ENCODE measurements around the gene HMOX1. TPM values are rescaled to one million over a fixed set of nuclear protein-coding genes. Genes with fewer than 3 reads are reported as not detected.

The HMOX1 gene
- total and polyA plus RNA-seq, 2 of the 13 experiments (the other 11 are each of a cell fraction or from before 2014, with no cell fraction given), result 53.6 to 67.4 TPM

DNA sequence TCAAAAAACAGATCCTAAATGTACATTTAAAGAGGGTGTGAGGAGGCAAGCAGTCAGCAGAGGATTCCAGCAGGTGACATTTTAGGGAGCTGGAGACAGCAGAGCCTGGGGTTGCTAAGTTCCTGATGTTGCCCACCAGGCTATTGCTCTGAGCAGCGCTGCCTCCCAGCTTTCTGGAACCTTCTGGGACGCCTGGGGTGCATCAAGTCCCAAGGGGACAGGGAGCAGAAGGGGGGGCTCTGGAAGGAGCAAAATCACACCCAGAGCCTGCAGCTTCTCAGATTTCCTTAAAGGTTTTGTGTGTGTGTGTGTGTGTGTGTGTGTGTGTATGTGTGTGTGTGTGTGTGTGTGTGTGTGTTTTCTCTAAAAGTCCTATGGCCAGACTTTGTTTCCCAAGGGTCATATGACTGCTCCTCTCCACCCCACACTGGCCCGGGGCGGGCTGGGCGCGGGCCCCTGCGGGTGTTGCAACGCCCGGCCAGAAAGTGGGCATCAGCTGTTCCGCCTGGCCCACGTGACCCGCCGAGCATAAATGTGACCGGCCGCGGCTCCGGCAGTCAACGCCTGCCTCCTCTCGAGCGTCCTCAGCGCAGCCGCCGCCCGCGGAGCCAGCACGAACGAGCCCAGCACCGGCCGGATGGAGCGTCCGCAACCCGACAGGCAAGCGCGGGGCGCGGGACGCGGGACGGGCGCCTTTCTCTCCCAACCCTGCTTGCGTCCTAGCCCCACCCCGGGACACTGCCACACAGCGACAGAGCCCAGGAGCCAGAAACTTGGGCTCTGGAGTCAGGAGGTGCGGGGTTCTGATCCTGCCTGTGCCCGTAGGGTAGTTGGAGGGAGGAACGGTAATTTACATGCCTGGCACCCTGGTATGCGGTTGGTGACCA lies at the start of gene HMOX1 (continued):
- TF ChIP-seq HES4 (CRISPR knock-in tag; IDR thresholded peaks at IDR 0.05; ENCODE audit: borderline replicate concordance) (0 out of 2 replicates have a peak, but pooled peaks have one; percentile 17), TP53 (CRISPR knock-in tag; conservative IDR thresholded peaks at IDR 0.05) (no peak)

- Histone ChIP-seq H3K4me2 (ENCODE audit: low read depth, low read length) (no peak overlapping the region), H3K27me3 (ENCODE audit: control insufficient read depth in 1 of 2, insufficient read depth in 2 of 2, low read length in 2 of 2) (no peaks in the 10 kb centered on the region), H3K36me3 (replicated peaks in 1 of 2; ENCODE audit: control insufficient read depth in 1 of 2, insufficient read depth in 2 of 2, low read length in 2 of 2) (peaks cover 43 to 64% of the 10 kb centered on the region in 2 experiments), H3K4me1 (ENCODE audit: insufficient read depth, low read length) (peaks cover 47% of the 10 kb centered on the region), H3K9me3 (ENCODE audit: low read length) (no peaks in the 10 kb centered on the region), H4K20me1 (ENCODE audit: insufficient read depth, low read length) (no peaks in the 10 kb centered on the region), H3K27ac (ENCODE audit: extremely low read length, insufficient read depth, low read length) (no peak overlapping the region), H2AFZ (ENCODE audit: low read length) (no peak overlapping the region), H3K79me2 (ENCODE audit: insufficient read depth, low read length) (no peaks in the 10 kb centered on the region), H3K4me3 (replicated peaks in 1 of 3; ENCODE audit: insufficient read depth in 1 of 3, low read depth in 2 of 3, low read length in 3 of 3) (no peak overlapping the region), H3K9ac (ENCODE audit: insufficient read depth, low read depth, low read length) (no peak overlapping the region)
- in situ Hi-C loops (cut with HindIII; ENCODE audit: extremely low pct_ligation_motif_present, low pct_unique_long_range_greater_than_20kb), result no loop called here
- 81% methylated on average over 6 of the region's 6 CpGs for WGBS (ENCODE audit: low lambda C conversion rate)
- DNase-seq (ENCODE audit: low spot score), result no peak
- FAIRE-seq, result no peak
- no TSS peak for BruUV-seq (replicated peaks)
- POLR2A ChIA-PET, result interaction anchor here (0.9 kb wide), 1 partner anchor 33 kb away, joined by 4 read pairs; the partner anchor contains the start of gene TOM1
- CTCF ChIA-PET (ENCODE audit: low intra/inter-chr PET ratio, low total read pairs), result no interaction called here
- ATAC-seq, result no peak
- intact Hi-C loops (cut with micrococcal nuclease; ENCODE audit: unreplicated experiment), result no loop called here
- TF ChIP-seq, protein P1, sequence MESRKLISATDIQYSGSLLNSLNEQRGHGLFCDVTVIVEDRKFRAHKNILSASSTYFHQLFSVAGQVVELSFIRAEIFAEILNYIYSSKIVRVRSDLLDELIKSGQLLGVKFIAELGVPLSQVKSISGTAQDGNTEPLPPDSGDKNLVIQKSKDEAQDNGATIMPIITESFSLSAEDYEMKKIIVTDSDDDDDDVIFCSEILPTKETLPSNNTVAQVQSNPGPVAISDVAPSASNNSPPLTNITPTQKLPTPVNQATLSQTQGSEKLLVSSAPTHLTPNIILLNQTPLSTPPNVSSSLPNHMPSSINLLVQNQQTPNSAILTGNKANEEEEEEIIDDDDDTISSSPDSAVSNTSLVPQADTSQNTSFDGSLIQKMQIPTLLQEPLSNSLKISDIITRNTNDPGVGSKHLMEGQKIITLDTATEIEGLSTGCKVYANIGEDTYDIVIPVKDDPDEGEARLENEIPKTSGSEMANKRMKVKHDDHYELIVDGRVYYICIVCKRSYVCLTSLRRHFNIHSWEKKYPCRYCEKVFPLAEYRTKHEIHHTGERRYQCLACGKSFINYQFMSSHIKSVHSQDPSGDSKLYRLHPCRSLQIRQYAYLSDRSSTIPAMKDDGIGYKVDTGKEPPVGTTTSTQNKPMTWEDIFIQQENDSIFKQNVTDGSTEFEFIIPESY (CRISPR knock-in tag; IDR thresholded peaks at IDR 0.05), result no peak
- TF ChIP-seq ZNF501 (CRISPR knock-in tag; IDR thresholded peaks at IDR 0.05) (no peak), NBN (conservative IDR thresholded peaks at IDR 0.05) (no peak), XBP1 (CRISPR knock-in tag; IDR thresholded peaks at IDR 0.05) (no peak), ZFP36 (IDR thresholded peaks at IDR 0.05; ENCODE audit: borderline replicate concordance, low read depth, low read length, partially characterized antibody) (no peak), DMTF1 (CRISPR knock-in tag; IDR thresholded peaks at IDR 0.05) (no peak), ZSCAN25 (CRISPR knock-in tag; IDR thresholded peaks at IDR 0.05) (no peak), GATA4 (IDR thresholded peaks at IDR 0.05; ENCODE audit: borderline replicate concordance, low read depth) (no peak), ZNF891 (CRISPR knock-in tag; IDR thresholded peaks at IDR 0.05) (no peak)
- TF ChIP-seq, protein P2, sequence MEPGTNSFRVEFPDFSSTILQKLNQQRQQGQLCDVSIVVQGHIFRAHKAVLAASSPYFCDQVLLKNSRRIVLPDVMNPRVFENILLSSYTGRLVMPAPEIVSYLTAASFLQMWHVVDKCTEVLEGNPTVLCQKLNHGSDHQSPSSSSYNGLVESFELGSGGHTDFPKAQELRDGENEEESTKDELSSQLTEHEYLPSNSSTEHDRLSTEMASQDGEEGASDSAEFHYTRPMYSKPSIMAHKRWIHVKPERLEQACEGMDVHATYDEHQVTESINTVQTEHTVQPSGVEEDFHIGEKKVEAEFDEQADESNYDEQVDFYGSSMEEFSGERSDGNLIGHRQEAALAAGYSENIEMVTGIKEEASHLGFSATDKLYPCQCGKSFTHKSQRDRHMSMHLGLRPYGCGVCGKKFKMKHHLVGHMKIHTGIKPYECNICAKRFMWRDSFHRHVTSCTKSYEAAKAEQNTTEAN (CRISPR knock-in tag; conservative IDR thresholded peaks at IDR 0.05), result no peak
- TF ChIP-seq, protein P3, sequence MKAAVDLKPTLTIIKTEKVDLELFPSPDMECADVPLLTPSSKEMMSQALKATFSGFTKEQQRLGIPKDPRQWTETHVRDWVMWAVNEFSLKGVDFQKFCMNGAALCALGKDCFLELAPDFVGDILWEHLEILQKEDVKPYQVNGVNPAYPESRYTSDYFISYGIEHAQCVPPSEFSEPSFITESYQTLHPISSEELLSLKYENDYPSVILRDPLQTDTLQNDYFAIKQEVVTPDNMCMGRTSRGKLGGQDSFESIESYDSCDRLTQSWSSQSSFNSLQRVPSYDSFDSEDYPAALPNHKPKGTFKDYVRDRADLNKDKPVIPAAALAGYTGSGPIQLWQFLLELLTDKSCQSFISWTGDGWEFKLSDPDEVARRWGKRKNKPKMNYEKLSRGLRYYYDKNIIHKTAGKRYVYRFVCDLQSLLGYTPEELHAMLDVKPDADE (CRISPR knock-in tag; IDR thresholded peaks at IDR 0.05), result no peak
Measured at GRCh38 chr22:35332278-35332677, 48.6 kb upstream of the HMOX1 start.
